ENCODE measurements around the gene OVCA2.

OVCA2 gene

DNA sequence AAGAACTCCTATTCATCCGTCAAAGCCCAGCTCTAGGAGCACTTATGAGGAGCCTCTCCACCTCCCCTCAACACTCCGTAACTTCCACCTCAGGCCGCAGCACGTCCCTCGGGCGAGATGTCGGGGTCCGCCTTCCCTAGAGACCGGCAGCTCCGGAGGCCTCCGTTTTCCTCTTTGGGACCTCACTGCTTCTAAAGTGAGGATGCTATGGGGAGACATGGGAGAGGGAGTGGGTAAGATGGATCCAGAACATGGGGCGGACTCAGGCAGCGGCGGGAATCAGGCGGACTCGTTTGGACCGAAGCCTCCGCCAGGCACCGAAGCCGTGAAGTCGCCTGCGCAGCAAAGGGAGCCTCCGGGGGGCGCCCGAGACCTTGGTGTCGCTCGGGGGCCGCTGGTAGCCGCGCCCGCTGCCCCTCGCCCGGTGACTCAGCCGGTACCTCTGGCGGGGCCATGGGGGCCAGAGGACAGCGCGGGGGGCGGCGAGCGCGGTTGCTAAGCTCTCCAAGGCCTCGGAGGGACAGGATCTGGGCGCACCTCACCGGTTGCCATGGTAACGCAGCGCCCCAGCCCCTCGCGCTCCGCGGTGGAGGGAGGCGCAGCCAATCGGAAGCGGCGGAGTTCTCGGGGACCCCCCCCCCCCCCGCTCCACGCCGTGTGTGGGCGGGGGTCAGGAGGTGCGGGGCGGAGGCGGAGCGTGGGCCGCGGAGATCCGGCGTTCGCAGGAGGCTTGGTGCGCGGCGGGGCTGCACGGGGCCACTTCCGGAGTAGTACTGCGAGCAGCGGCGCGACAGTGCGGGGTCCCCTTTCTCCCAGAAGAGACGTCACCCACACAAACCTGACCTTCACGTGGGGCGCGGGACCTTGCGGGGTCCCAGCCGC is 11.8 kb downstream of the OVCA2 start:
- peak in 2 of 3 donors; percentile 54 to 72 for DNase-seq (ENCODE audit: low read depth in 3 of 3, low spot score in 1 of 3)

DNA sequence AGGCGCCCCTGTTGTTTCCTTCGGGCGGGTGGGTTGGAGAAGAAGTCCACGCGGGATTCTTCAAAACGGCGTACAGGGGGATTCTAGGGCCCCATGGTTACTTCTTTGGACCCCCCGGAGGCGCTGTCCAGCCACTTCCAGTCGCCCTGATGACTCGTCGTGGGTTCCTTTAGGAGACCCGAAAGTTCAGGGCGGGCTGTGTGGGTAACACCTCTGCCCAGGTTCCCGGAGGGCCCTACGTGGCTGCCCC is 12.4 kb downstream of the OVCA2 start:
- no peak for DNase-seq (ENCODE audit: low read depth in 3 of 3, low spot score in 1 of 3)

DNA sequence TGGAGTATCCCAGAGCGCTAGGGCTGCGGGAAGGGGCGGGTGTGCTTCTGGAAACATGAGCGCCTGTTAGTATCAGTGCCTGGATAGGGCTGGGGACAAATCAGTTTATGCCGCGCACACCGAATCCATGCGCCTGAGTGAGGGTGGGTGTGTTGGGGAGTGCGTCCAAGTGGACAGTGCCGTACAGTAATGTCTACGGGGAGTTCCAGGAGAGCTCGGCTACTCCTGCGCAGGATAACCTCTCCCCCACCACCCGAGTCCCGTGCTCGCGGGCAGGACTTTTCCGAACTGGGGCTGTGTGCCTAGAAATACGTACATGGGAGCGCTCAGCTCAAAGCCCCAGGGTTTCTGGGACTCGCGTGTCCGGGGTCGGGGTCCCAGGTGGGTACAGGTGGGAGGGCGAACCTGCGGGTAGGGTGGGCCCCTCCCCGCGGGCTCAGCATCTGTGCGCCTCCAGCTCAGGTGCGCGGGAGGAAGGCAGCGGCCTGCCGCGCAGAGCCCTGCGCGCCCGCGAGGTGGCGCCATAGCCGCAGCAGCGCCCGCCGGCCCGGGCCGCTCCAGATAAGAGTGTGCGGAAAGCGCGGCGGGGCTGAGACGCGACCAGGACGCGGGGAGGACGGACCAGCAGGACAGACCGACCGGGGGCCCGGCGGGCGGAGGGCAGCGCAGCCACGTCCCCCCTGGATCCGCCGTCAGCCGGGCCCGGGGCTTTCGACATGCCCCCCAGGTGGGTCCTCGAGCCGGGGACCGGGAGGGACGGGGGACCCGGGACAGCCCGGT is 12.9 kb downstream of the OVCA2 start, which contains the start of gene HIC1:
HIC1 (plus strand) TSS at position 592 of the 780 bp plus-strand sequence. CDS start 1,588 bp downstream, outside the sequence.
- DNase-seq (ENCODE audit: low read depth in 3 of 3, low spot score in 1 of 3): peak in 2 of 3 donors; percentile 65 to 71

DNA sequence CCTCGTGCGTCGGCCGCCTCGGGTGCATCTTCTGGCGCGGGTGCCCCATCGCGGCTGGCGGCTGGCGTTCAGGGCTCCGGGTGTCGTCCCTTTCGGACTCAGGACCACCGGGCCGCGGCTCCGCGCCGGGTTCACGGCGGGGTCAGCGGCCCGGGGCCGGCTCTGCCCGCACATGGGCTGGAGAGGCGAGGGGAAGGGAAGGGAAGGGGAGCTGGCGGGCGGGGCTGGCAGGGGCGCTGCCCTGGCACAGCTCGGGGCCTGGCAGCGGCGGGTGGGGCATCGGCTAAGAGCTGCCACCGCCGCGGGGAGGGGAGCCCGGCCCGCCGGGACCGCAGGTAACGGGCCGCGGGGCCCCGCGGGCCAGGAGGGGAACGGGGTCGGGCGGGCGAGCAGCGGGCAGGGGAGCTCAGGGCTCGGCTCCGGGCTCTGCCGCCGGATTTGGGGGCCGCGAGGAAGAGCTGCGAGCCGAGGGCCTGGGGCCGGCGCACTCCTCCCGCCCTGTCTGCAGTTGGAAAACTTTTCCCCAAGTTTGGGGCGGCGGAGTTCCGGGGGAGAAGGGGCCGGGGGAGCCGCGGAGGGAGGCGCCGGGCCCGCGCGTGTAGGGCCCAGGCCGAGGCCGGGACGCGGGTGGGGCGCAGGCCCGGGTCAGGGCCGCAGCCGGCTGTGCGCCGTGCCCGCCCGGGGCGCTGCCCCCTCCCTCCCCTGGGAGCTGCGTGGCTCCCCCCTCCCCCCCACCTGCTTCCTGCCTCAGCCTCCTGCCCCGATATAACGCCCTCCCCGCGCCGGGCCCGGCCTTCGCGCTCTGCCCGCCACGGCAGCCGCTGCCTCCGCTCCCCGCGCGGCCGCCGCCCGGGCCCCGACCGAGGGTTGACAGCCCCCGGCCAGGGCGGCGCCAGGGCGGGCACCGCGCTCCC is 13.7 kb downstream of the OVCA2 start:
- DNase-seq (ENCODE audit: low read depth in 3 of 3, low spot score in 1 of 3): no peak

DNA sequence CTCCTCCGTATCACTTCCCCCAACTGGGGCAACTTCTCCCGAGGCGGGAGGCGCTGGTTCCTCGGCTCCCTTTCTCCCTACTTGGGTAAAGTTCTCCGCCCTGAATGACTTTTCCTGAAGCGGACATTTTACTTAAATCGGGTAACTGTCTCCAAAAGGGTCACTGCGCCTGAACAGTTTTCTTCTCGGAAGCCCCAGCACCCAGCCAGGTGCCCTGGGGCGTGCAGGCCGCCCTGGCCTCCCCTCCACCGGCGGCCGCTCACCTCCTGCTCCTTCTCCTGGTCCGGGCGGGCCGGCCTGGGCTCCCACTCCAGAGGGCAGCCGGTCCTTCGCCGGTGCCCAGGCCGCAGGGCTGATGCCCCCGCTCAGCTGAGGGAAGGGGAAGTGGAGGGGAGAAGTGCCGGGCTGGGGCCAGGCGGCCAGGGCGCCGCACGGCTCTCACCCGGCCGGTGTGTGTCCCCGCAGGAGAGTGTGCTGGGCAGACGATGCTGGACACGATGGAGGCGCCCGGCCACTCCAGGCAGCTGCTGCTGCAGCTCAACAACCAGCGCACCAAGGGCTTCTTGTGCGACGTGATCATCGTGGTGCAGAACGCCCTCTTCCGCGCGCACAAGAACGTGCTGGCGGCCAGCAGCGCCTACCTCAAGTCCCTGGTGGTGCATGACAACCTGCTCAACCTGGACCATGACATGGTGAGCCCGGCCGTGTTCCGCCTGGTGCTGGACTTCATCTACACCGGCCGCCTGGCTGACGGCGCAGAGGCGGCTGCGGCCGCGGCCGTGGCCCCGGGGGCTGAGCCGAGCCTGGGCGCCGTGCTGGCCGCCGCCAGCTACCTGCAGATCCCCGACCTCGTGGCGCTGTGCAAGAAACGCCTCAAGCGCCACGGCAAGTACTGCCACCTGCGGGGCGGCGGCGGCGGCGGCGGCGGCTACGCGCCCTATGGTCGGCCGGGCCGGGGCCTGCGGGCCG is 14.7 kb downstream of the OVCA2 start:
- DNase-seq (ENCODE audit: low read depth in 3 of 3, low spot score in 1 of 3): no peak

DNA sequence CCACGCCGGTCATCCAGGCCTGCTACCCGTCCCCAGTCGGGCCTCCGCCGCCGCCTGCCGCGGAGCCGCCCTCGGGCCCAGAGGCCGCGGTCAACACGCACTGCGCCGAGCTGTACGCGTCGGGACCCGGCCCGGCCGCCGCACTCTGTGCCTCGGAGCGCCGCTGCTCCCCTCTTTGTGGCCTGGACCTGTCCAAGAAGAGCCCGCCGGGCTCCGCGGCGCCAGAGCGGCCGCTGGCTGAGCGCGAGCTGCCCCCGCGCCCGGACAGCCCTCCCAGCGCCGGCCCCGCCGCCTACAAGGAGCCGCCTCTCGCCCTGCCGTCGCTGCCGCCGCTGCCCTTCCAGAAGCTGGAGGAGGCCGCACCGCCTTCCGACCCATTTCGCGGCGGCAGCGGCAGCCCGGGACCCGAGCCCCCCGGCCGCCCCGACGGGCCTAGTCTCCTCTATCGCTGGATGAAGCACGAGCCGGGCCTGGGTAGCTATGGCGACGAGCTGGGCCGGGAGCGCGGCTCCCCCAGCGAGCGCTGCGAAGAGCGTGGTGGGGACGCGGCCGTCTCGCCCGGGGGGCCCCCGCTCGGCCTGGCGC is 15.4 kb downstream of the OVCA2 start:
- no peak for DNase-seq (ENCODE audit: low read depth in 3 of 3, low spot score in 1 of 3)

DNA sequence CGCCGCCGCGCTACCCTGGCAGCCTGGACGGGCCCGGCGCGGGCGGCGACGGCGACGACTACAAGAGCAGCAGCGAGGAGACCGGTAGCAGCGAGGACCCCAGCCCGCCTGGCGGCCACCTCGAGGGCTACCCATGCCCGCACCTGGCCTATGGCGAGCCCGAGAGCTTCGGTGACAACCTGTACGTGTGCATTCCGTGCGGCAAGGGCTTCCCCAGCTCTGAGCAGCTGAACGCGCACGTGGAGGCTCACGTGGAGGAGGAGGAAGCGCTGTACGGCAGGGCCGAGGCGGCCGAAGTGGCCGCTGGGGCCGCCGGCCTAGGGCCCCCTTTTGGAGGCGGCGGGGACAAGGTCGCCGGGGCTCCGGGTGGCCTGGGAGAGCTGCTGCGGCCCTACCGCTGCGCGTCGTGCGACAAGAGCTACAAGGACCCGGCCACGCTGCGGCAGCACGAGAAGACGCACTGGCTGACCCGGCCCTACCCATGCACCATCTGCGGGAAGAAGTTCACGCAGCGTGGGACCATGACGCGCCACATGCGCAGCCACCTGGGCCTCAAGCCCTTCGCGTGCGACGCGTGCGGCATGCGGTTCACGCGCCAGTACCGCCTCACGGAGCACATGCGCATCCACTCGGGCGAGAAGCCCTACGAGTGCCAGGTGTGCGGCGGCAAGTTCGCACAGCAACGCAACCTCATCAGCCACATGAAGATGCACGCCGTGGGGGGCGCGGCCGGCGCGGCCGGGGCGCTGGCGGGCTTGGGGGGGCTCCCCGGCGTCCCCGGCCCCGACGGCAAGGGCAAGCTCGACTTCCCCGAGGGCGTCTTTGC is 16.2 kb downstream of the OVCA2 start:
- DNase-seq (ENCODE audit: low read depth in 3 of 3, low spot score in 1 of 3): no peak

DNA sequence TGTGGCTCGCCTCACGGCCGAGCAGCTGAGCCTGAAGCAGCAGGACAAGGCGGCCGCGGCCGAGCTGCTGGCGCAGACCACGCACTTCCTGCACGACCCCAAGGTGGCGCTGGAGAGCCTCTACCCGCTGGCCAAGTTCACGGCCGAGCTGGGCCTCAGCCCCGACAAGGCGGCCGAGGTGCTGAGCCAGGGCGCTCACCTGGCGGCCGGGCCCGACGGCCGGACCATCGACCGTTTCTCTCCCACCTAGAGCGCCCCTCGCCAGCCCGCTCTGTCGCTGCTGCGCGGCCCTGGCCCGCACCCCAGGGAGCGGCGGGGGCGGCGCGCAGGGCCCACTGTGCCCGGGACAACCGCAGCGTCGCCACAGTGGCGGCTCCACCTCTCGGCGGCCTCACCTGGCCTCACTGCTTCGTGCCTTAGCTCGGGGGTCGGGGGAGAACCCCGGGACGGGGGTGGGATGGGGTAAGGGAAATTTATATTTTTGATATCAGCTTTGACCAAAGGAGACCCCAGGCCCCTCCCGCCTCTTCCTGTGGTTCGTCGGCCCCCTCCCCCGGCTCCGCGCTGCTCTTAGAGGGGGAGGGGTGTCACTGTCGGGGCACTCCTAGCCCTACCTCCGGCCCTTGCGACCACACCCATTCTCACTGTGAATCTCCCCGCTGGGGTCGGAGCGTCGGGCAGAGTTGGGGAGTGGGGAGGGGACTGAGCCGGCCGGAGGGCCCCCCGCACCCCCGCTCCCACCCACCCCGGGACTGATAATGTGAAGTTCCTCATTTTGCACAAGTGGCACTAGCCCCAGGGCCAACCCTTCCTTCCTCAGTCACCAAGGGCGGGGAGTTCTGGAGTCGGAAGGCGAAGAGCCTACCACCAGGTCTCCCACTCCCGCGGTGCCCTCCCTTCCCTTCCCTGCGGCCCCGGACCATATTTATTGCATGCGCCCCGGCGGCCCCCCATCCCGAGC is 17.0 kb downstream of the OVCA2 start:
- peak in 1 of 3 donors; percentile 59 for DNase-seq (ENCODE audit: low read depth in 3 of 3, low spot score in 1 of 3)

DNA sequence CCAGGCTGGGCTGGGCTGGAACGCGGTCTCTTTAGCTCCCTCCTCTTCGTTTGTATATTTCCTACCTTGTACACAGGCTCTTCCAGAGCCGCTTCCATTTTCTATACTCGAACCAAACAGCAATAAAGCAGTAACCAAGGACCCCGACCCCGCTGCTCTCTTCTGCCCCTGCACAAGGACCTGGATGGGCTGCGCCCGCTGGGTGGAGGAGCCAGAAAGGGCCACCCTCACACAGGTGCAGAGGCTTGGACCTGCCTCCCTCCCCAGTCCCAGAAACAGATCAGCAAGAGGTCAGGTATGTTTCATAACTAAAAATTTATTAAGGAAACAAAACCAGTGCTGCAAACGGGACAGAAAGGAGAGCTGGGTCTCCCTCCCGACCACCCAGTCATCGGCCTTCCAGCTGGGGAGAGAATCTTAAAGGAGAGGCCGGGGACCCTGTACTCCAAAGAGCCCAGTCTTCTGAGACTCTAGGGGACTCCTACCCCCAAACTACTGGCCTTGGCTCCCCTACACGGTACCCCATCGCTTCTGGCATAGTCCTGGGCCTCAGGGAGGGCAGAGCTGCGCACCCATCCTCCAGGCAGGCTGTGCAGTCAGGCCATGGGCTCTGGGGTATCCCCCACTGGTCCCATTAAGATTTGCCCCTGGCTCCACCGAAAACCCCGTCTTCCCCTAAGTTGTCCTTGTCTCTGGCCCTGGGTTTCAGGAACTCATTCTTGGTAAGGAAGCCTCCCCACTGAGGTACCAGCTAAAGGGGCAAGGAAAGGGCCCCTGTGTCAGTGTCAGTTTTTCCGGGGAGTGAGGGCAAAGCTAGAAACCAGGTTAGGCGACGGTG is 17.9 kb downstream of the OVCA2 start:
- DNase-seq (ENCODE audit: low read depth in 3 of 3, low spot score in 1 of 3): no peak

DNA sequence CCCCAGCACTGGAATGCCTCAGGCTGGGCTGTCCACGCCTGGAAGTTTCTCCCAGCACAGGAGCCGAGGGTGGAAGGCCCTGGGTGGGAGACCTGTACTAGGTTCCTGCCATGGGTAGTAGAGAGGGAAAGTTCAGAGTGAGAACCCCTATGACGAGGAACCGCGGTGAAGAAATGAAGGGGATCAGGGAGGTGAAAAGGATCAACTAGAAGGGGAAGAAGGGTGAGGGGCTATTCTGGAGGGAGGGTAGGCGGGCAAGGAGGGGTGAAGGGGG is 18.5 kb downstream of the OVCA2 start:
- DNase-seq (ENCODE audit: low read depth in 3 of 3, low spot score in 1 of 3): no peak

DNA sequence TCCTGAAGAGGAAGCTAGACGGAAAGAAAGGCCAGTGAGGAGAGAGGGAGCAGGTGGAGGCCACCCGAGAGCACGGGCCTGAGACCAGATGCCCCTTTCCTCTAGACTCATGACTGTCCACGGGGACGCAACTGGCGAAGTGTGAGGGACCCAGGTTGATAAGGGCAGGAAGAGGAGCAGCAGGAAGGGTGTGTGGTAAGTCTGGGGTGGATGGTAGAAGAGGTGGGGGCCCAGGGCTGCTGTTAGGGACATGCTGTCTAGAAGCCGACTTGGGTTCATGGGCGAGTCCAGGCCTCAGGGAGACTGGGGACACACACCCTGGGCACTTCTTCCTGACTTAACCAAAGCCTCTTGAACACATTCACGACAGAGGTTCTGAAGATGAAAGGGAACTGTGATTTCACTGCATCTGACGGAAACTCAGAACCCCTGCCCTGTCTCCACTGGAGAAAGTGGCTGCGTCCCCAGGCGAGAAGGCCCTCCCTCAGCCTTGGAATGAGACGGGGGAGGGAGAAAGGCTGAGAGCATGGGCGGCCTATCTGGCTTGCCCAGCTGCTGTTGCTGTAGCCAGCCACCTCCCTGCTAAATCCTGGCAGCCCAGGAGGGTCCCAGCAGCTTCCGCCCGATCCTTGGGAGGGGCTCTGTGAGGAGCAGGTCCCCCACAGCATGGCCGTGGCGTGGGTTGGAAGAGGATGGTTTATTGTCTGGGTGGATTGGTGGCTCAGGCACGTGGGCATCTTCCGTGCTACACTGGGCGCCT is 19.0 kb downstream of the OVCA2 start:
- no peak for DNase-seq (ENCODE audit: low read depth in 3 of 3, low spot score in 1 of 3)

DNA sequence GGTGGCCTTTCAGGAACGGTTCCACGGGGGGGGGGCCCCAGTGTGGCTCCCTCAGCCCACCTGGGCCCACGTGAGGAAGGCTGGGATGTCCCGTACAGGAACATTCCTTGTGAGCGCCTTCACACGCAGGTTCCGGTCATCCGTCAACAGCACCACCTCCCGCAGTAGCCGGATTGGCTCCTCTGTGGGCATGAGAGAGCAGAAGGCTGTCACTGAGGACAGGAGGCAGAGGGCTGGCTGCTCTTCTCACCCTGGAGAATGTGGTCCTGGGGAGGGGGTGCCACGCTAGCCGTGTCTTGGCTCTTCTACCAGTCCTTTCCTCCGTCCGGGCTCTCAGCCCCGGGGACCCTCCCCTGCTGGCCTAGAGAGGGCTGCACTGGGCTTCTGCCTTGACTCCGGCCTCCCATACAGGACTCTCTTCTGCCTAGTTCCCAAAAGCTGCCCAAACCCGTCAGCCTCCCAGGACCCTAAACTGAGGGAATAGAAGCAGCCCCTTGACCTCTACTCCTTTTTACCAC is 19.7 kb downstream of the OVCA2 start:
- DNase-seq (ENCODE audit: low read depth in 3 of 3, low spot score in 1 of 3): no peak

DNA sequence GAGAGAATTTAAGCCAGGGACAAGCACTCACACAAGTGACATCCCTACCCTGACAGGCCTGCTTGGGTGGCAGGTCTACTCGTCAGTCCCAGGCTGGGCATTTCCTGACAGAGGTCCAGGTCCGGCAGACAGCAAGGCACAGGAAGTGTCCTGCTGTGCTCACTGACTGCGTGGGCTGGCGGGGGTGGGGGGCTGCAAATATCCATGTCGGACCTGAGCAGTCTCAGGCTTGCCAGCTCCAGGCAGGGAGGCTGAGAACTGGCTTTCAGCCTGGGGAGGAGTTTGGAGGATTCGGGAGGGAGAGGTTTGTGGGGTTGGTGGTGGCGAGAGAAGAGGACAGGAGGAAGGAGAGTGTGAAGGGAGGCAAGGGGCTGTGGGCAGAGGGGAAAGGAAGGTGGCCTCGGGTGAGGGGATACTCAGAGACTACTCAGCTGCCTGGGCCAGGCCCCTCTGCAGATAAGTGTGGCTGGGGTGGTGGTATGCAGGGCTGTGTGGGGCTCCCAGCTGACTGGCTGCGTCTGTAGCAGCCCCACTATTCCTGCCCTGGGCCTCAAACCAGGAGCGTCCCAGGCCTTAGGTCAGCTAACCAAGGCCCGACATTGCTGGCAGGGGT is 20.9 kb downstream of the OVCA2 start:
- no peak for DNase-seq (ENCODE audit: low read depth in 3 of 3, low spot score in 1 of 3)

DNA sequence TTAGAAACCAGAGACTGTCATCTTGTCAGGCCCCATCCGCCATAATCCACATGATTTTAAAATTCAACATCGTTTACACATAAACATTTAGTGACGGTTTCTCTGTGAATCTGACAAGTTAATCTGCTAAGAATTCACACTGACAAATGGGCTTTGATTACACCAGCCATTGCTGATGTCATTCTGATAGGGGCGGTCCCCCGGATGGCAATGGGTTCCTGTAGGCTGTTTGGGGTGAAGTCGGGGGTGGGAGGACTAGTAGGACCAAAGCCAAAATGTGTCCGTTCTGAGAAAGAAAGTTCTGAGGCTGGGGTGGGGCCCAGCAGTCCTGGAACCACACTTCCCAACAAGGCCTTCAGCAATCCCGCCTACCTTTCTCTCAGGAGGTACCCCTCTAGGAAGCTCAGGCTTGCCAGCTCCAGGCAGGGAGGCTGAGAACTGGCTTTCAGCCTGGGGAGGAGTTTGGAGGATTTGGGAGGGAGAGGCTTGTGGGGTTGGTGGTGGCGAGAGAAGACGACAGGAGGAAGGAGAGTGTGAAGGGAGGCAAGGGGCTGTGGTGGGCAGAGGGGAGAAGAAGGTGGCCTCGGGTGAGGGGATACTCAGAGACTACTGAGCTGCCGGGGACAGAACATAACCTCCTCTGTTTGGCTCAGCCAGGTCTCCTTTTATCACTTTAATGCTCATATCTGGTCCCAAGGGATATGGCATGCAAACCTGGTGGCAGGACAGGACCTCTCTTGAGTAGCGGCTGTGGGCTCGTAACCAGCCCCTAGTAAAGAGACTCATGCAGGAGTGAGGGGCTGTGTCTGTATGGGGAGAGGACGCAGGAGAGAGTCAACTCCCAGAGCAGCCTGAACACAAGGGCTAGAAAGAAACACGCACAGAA is 21.7 kb downstream of the OVCA2 start:
- no peak for DNase-seq (ENCODE audit: low read depth in 3 of 3, low spot score in 1 of 3)

DNA sequence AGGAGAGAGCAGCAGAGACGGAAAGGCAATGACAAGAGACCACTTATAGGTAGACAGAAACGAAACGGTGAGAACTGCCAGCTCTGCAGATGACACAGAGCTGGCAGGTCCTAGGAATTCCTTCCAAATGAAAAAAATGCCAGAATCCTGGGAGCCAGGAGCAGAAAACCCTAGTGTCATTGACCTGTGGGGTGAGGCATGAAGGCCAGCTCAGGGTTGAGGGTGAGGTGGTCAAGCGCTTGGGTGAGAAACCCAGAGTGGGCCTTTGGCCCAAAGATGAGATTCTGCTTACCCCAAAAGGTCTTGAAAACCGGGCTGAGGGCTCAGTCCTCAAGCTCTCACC is 22.3 kb downstream of the OVCA2 start:
- DNase-seq (ENCODE audit: low read depth in 3 of 3, low spot score in 1 of 3): no peak
